LNCaP clone FGC (cell line): ENCODE data around the gene ADI1.

Experiments used
- DNase-seq: peaks from one replicate; pipeline ENCODE4 v3.0.0-alpha.2; 2011; ENCODE audit warnings: low read depth
- H3K4me3 ChIP-seq: 2 replicates; pipeline ENCODE4 v1.5.1; 2011; ENCODE audit warnings: mild to moderate bottlenecking, low read depth, low read length, control low read depth
- CTCF ChIP-seq: IDR thresholded peaks from 2 replicates; pipeline ENCODE4 v1.5.1; 2012; ENCODE audit warnings: mild to moderate bottlenecking; ENCODE audit not compliant: control insufficient read depth, insufficient read depth; ENCODE audit errors: extremely low read depth

Gene ADI1

GRCh38 chr2:3536682-3537632, 17.6 kb upstream of the ADI1 start:
- no peak for TF ChIP-seq CTCF
- H3K4me3 ChIP-seq: no peak overlapping the region
- DNase-seq: no peak

- no peak overlapping the region for H3K4me3 ChIP-seq
- no peak for DNase-seq
Measured at GRCh38 chr2:3535794-3536681, 16.7 kb upstream of the ADI1 start.

GRCh38 chr2:3535467-3535793, 16.1 kb upstream of the ADI1 start:
- no peak overlapping the region for H3K4me3 ChIP-seq
- DNase-seq: no peak
- no peak for TF ChIP-seq CTCF

More at GRCh38 chr2:3535794-3536681, 16.7 kb upstream of the ADI1 start:
- no peak for TF ChIP-seq CTCF

GRCh38 chr2:3534251-3534814, 15.0 kb upstream of the ADI1 start:
- TF ChIP-seq CTCF: no peak
- DNase-seq: no peak
- H3K4me3 ChIP-seq: no peak overlapping the region

- H3K4me3 ChIP-seq: no peak overlapping the region
- TF ChIP-seq CTCF: no peak
- DNase-seq: no peak
Measured at GRCh38 chr2:3533836-3534235, 14.5 kb upstream of the ADI1 start.

GRCh38 chr2:3532941-3533340, 13.6 kb upstream of the ADI1 start:
- TF ChIP-seq CTCF: no peak
- peak; percentile 45 for DNase-seq

More at GRCh38 chr2:3532941-3533340, 13.6 kb upstream of the ADI1 start:
- H3K4me3 ChIP-seq: no peak overlapping the region
